CD4-positive, CD25-positive, alpha-beta regulatory T cell (primary cell): Measurements from ENCODE around the gene CREB3L2. TPM values are rescaled to one million over a fixed set of nuclear protein-coding genes. Genes with fewer than 3 reads are reported as not detected.
A peak's percentile ranks its signal among the peaks of the same experiment; 100 is the strongest.

Experiments used
- ATAC-seq, 2 donors: fragments of 150-1000 bp; cut with Tn5 transposase; one replicate each; pipeline ENCODE4 v1.10.0; 2021; ENCODE audit warnings: low read depth in 2 of 2, moderate number of reproducible peaks in 2 of 2, moderate library complexity in 1 of 2
- DNase-seq, 3 donors: peaks; one replicate each; pipeline versions ENCODE4 v3.0.0 to v3.0.0-alpha.2; 2012 to 2022; ENCODE audit warnings: mixed read lengths in 1 of 3
- H3K27ac ChIP-seq: one replicate; pipeline ENCODE4 v1.7.0; 2013; ENCODE audit warnings: mild to moderate bottlenecking, low read length; ENCODE audit not compliant: insufficient read depth, poor library complexity, severe bottlenecking
- H3K27me3 ChIP-seq: one replicate; pipeline ENCODE4 v1.7.0; 2013; ENCODE audit warnings: low read length; ENCODE audit not compliant: control insufficient read depth, insufficient read depth
- H3K36me3 ChIP-seq: one replicate; pipeline ENCODE4 v1.7.0; 2013; ENCODE audit warnings: mild to moderate bottlenecking, low read length, moderate library complexity; ENCODE audit not compliant: control insufficient read depth, insufficient read depth
- H3K4me1 ChIP-seq: 2 replicates; pipeline ENCODE4 v1.7.0; 2013; ENCODE audit warnings: mild to moderate bottlenecking, low read length; ENCODE audit not compliant: insufficient read depth, control insufficient read depth, poor library complexity, severe bottlenecking
- H3K4me3 ChIP-seq: one replicate; pipeline ENCODE4 v1.7.0; 2013; ENCODE audit warnings: low read depth, mild to moderate bottlenecking, low read length, moderate library complexity
- H3K9me3 ChIP-seq, 2 experiments: 1 replicate in 1 of 2; 2 replicates in 1 of 2; pipeline ENCODE4 v1.7.0; 2013; ENCODE audit warnings: low read length in 2 of 2, mild to moderate bottlenecking in 1 of 2, moderate library complexity in 1 of 2; ENCODE audit not compliant: control insufficient read depth in 2 of 2
- H3K27ac Mint-ChIP-seq, 3 donors: one replicate each; pipeline ENCODE4 v1.8.0; 2020 to 2022; ENCODE audit warnings: mild to moderate bottlenecking in 3 of 3, mixed read lengths in 3 of 3, moderate library complexity in 2 of 3
- H3K27me3 Mint-ChIP-seq: one replicate; pipeline ENCODE4 v1.8.0; 2022; ENCODE audit warnings: mild to moderate bottlenecking, mixed read lengths
- H3K36me3 Mint-ChIP-seq: one replicate; pipeline ENCODE4 v1.8.0; 2020; ENCODE audit warnings: mixed read lengths
- H3K4me1 Mint-ChIP-seq, 4 donors: one replicate each; pipeline ENCODE4 v1.8.0; 2020 to 2022; ENCODE audit warnings: mixed read lengths in 4 of 4, mild to moderate bottlenecking in 1 of 4
- H3K4me3 Mint-ChIP-seq, 4 donors: one replicate each; pipeline ENCODE4 v1.8.0; 2020 to 2022; ENCODE audit warnings: mild to moderate bottlenecking in 4 of 4, mixed read lengths in 4 of 4, moderate library complexity in 3 of 4
- H3K9me3 Mint-ChIP-seq, 7 donors: one replicate each; pipeline ENCODE4 v1.8.0; 2020 to 2022; ENCODE audit warnings: mixed read lengths in 7 of 7, mild to moderate bottlenecking in 3 of 7, moderate library complexity in 2 of 7
- polyA plus RNA-seq, 4 donors: library from polyadenylated mRNA; unstranded; fragments of 300-500 nt; fragmentation: Illumina TruSeq; gene quantifications; one replicate each; pipeline ENCODE4 v1.2.3, GENCODE V29; 2021
- total RNA-seq: library from RNA; stranded (reverse); gene quantifications from one replicate; pipeline ENCODE4 v1.2.3, GENCODE V29; 2022

The CREB3L2 gene
- total and polyA plus RNA-seq, 5 donors from 2014 or later: 12.0 to 27.3 (median 15.9) TPM

DNA sequence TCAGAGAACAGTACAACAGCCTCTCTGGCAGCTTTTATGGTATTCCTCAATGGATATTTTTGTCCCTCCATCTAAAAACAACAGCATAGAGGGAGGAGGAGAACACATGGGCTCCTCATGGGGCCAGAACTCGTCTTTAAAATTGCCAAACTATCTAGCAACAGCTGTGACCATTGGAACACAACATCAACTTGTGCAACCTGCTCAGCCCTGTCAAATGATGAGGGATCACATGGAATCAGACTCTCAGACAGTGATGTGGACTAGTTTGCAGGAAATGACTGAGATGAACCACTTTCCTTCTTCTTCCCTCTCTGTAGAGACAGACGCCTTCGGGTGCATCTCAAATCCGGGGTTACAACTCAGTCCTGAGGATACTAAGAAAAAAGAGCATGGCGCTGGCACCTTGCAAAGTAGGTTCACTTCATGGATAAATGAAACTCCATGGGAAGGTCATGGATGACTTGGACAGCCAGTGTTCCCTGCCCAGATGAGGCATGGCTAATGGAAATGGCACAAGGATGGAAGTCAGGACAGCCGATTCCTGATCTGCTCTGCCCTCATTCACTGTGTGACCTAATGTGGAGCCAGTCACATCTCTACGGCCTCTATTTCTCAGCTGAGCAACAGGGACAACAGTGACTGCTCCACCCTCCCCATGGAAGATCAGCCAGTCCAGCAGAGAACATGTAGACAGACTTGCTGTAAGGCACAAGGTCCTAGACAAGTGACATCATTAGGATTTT is 130.5 kb downstream of the CREB3L2 start:
- DNase-seq: no peak
- peaks cover 0 to 4% (median under 1%) of the 10 kb centered on the region in 7 donors for H3K9me3 Mint-ChIP-seq
- no peak overlapping the region for H3K4me3 Mint-ChIP-seq
- no peak for ATAC-seq
- Histone ChIP-seq H3K27ac (no peak overlapping the region), H3K27me3 (no peaks in the 10 kb centered on the region), H3K9me3 (peaks cover 0 to 2% of the 10 kb centered on the region in 2 experiments), H3K4me3 (no peak overlapping the region), H3K36me3 (peaks cover 21% of the 10 kb centered on the region), H3K4me1 (no peaks in the 10 kb centered on the region)
- H3K27me3 Mint-ChIP-seq: no peaks in the 10 kb centered on the region
- H3K27ac Mint-ChIP-seq: peak overlapping the region in 1 of 3 donors; percentile 39
- no peaks in the 10 kb centered on the region for H3K4me1 Mint-ChIP-seq
- peaks cover 39% of the 10 kb centered on the region for H3K36me3 Mint-ChIP-seq

DNA sequence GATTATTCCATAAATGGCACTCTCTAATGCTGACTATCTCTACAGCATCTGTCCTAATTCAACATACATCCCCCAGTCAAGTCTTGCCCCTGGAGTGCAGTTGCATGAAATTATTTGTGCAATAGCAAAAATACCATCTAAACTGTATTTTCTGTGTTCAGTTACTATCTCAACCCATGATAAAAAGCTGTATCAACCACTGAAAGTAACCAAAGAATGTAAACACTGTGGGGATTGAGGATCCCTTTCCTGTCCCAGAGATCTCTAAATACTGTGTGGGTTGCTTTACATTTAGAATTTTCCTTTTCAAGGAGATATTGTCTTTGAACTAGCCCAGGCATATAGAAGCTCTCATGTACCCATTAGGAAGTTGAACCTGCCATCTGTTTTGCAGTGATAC is 131.2 kb downstream of the CREB3L2 start:
- H3K9me3 Mint-ChIP-seq: peaks cover 0 to 8% (median 2%) of the 10 kb centered on the region in 7 donors
- DNase-seq (no peak), ATAC-seq (no peak)
- Histone ChIP-seq H3K27me3 (no peaks in the 10 kb centered on the region), H3K4me1 (no peaks in the 10 kb centered on the region), H3K4me3 (no peak overlapping the region), H3K27ac (no peak overlapping the region), H3K36me3 (peaks cover 22% of the 10 kb centered on the region), H3K9me3 (peaks cover 4 to 8% of the 10 kb centered on the region in 2 experiments)
- H3K4me1 Mint-ChIP-seq: no peaks in the 10 kb centered on the region
- peaks cover 41% of the 10 kb centered on the region for H3K36me3 Mint-ChIP-seq
- H3K27me3 Mint-ChIP-seq: no peaks in the 10 kb centered on the region
- no peak overlapping the region for H3K27ac Mint-ChIP-seq
- no peak overlapping the region for H3K4me3 Mint-ChIP-seq

GRCh38 chr7:137870078-137870477 is 131.8 kb downstream of the CREB3L2 start:
- H3K4me1 Mint-ChIP-seq: no peaks in the 10 kb centered on the region
- Histone ChIP-seq H3K36me3 (peaks cover 17% of the 10 kb centered on the region), H3K4me1 (no peaks in the 10 kb centered on the region), H3K27me3 (no peaks in the 10 kb centered on the region), H3K9me3 (peaks cover 4 to 9% of the 10 kb centered on the region in 2 experiments), H3K27ac (no peak overlapping the region), H3K4me3 (no peak overlapping the region)
- no peaks in the 10 kb centered on the region for H3K27me3 Mint-ChIP-seq
- H3K27ac Mint-ChIP-seq: no peak overlapping the region
- DNase-seq (no peak), ATAC-seq (no peak)
- H3K36me3 Mint-ChIP-seq: peaks cover 47% of the 10 kb centered on the region
- no peak overlapping the region for H3K4me3 Mint-ChIP-seq
- peaks cover 0 to 12% (median 2%) of the 10 kb centered on the region in 7 donors for H3K9me3 Mint-ChIP-seq

DNA sequence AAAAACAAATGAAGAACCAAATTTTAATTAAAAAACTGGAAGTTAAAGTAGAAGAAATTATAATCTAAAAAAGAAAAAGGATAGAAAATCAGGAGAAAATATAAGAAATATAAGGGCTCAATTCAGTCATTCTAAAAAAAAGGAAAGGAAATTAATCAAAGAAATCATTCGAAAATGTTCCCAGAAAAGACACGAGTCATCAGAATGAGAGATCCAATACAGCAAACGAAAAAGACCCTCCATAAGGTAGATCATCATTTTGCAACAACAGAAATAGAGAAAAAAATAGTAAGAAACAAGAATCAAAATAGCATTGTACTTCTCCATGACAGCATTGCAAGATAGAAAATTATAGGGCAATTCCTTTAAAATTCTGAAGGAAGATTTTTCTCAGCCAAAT is 132.6 kb downstream of the CREB3L2 start:
- Histone ChIP-seq H3K4me3 (no peak overlapping the region), H3K9me3 (peaks cover 4 to 9% of the 10 kb centered on the region in 2 experiments), H3K27me3 (no peaks in the 10 kb centered on the region), H3K27ac (no peak overlapping the region), H3K36me3 (peaks cover 17% of the 10 kb centered on the region), H3K4me1 (no peaks in the 10 kb centered on the region)
- DNase-seq (no peak), ATAC-seq (no peak)
- H3K27me3 Mint-ChIP-seq: no peaks in the 10 kb centered on the region
- no peaks in the 10 kb centered on the region for H3K4me1 Mint-ChIP-seq
- peaks cover 51% of the 10 kb centered on the region for H3K36me3 Mint-ChIP-seq
- no peak overlapping the region for H3K27ac Mint-ChIP-seq
- peaks cover 0 to 12% (median 2%) of the 10 kb centered on the region in 7 donors for H3K9me3 Mint-ChIP-seq
- H3K4me3 Mint-ChIP-seq: no peak overlapping the region

GRCh38 chr7:137867289-137867688 is 134.6 kb downstream of the CREB3L2 start:
- ATAC-seq: no peak

GRCh38 chr7:137865764-137866163 is 136.1 kb downstream of the CREB3L2 start:
- Histone ChIP-seq H3K27me3 (no peaks in the 10 kb centered on the region), H3K4me1 (no peaks in the 10 kb centered on the region), H3K9me3 (peaks cover 4 to 9% of the 10 kb centered on the region in 2 experiments), H3K4me3 (no peak overlapping the region), H3K27ac (no peak overlapping the region), H3K36me3 (peaks cover 17% of the 10 kb centered on the region)
- peaks cover 52% of the 10 kb centered on the region for H3K36me3 Mint-ChIP-seq
- DNase-seq: no peak
- H3K9me3 Mint-ChIP-seq: peaks cover 0 to 12% (median 3%) of the 10 kb centered on the region in 7 donors
- no peak for ATAC-seq
- no peak overlapping the region for H3K27ac Mint-ChIP-seq
- no peaks in the 10 kb centered on the region for H3K4me1 Mint-ChIP-seq
- H3K27me3 Mint-ChIP-seq: no peaks in the 10 kb centered on the region
- no peak overlapping the region for H3K4me3 Mint-ChIP-seq

More at GRCh38 chr7:137867289-137867688, 134.6 kb downstream of the CREB3L2 start:
- Mint-ChIP-seq H3K4me1 (no peaks in the 10 kb centered on the region), H3K9me3 (peaks cover 0 to 12% (median 3%) of the 10 kb centered on the region in 7 donors), H3K36me3 (peaks cover 46% of the 10 kb centered on the region), H3K4me3 (no peak overlapping the region), H3K27me3 (no peaks in the 10 kb centered on the region), H3K27ac (no peak overlapping the region)
- DNase-seq: no peak
- H3K36me3 ChIP-seq: peaks cover 17% of the 10 kb centered on the region
- H3K4me1 ChIP-seq: no peaks in the 10 kb centered on the region
- no peaks in the 10 kb centered on the region for H3K27me3 ChIP-seq
- H3K9me3 ChIP-seq: peaks cover 4 to 9% of the 10 kb centered on the region in 2 experiments
- no peak overlapping the region for H3K4me3 ChIP-seq
- no peak overlapping the region for H3K27ac ChIP-seq

DNA sequence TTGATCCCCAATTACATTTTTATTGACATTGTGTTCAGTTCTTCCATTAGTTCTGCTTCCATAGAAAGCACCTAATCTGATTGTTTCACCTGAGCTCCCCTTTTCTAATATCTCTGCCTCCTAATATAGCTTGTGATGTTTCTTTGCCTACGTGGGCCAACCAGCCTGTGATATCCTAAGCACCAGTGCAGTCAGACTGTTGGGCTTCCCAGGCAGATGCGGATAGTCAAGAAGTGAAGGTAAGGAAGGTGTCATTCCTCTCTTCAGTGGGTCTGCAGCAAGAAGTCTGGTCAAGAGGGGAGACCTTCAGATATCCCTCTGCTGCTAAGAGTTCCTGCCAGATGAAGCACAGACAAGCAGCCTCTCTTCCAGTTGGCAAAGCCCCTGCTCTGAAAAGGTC is 138.9 kb downstream of the CREB3L2 start:
- Mint-ChIP-seq H3K27me3 (no peaks in the 10 kb centered on the region), H3K4me3 (no peak overlapping the region), H3K4me1 (no peaks in the 10 kb centered on the region), H3K27ac (no peak overlapping the region), H3K9me3 (peaks cover 0 to 12% (median 3%) of the 10 kb centered on the region in 7 donors), H3K36me3 (peaks cover 45% of the 10 kb centered on the region)
- Histone ChIP-seq H3K4me3 (no peak overlapping the region), H3K9me3 (peaks cover 4 to 9% of the 10 kb centered on the region in 2 experiments), H3K27ac (no peak overlapping the region), H3K27me3 (no peaks in the 10 kb centered on the region), H3K4me1 (no peaks in the 10 kb centered on the region), H3K36me3 (peaks cover 17% of the 10 kb centered on the region)
- DNase-seq: no peak
- ATAC-seq: peak in 1 of 2 donors; percentile 24

DNA sequence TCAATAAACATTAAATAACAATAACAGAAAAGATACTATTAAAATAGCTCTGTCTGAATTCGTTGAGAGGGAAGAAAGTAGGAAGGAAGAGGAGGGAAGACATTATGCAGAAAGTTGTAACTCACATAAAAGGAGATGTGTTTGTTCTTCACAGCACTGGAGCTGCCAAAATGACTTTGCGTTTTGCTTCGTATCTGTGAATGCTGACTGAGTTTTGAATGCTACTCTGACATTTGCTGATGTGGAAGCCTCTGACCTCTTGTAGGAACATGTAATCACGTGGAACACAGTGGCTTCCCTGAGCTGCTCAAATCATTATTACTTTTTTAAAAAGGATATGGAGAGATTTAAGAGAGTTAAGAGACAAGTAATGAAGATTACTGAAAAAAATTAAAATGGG is 139.5 kb downstream of the CREB3L2 start:
- no peak overlapping the region for H3K4me3 ChIP-seq
- no peak for ATAC-seq
- DNase-seq: no peak
- Mint-ChIP-seq H3K9me3 (peaks cover 0 to 12% (median 3%) of the 10 kb centered on the region in 7 donors), H3K27me3 (no peaks in the 10 kb centered on the region), H3K27ac (no peak overlapping the region), H3K36me3 (peaks cover 39% of the 10 kb centered on the region), H3K4me1 (no peaks in the 10 kb centered on the region), H3K4me3 (no peak overlapping the region)
- H3K27ac ChIP-seq: no peak overlapping the region
- H3K9me3 ChIP-seq: peaks cover 4 to 9% of the 10 kb centered on the region in 2 experiments
- H3K27me3 ChIP-seq: no peaks in the 10 kb centered on the region
- peaks cover 16% of the 10 kb centered on the region for H3K36me3 ChIP-seq
- H3K4me1 ChIP-seq: no peaks in the 10 kb centered on the region
